ENCODE measurements around the gene CCNB3.

DNA sequence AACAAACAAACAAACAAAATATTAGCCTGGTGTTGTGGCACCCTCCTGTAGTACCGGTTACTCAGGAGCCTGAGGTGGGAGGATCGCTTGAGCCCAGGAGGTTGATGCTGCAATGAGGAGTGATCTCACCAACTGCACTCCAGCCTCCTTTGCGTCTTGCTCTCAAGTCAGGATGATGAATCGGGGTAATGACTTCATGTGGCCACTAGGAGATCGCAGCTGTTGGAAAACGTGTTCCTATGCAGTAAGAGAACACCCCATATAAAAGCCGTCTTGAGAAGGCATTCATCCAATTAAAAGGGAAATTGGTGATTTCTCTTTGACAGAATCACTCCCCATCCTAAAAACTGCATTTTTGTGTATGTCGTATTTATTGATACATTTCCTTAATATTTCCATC, 6.9 kb downstream of the CCNB3 start:
- TF ChIP-seq RARB (CRISPR knock-in tag; IDR thresholded peaks at IDR 0.05) = no peak
- TF ChIP-seq POLR2A (IDR thresholded peaks at IDR 0.05; ENCODE audit: low read length) = no peak
- no peak for TF ChIP-seq MYC (IDR thresholded peaks at IDR 0.05; ENCODE audit: borderline replicate concordance, low read length)
- TF ChIP-seq, protein P1, sequence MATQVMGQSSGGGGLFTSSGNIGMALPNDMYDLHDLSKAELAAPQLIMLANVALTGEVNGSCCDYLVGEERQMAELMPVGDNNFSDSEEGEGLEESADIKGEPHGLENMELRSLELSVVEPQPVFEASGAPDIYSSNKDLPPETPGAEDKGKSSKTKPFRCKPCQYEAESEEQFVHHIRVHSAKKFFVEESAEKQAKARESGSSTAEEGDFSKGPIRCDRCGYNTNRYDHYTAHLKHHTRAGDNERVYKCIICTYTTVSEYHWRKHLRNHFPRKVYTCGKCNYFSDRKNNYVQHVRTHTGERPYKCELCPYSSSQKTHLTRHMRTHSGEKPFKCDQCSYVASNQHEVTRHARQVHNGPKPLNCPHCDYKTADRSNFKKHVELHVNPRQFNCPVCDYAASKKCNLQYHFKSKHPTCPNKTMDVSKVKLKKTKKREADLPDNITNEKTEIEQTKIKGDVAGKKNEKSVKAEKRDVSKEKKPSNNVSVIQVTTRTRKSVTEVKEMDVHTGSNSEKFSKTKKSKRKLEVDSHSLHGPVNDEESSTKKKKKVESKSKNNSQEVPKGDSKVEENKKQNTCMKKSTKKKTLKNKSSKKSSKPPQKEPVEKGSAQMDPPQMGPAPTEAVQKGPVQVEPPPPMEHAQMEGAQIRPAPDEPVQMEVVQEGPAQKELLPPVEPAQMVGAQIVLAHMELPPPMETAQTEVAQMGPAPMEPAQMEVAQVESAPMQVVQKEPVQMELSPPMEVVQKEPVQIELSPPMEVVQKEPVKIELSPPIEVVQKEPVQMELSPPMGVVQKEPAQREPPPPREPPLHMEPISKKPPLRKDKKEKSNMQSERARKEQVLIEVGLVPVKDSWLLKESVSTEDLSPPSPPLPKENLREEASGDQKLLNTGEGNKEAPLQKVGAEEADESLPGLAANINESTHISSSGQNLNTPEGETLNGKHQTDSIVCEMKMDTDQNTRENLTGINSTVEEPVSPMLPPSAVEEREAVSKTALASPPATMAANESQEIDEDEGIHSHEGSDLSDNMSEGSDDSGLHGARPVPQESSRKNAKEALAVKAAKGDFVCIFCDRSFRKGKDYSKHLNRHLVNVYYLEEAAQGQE (IDR thresholded peaks at IDR 0.05) = no peak
- TF ChIP-seq RAD21 (conservative IDR thresholded peaks at IDR 0.05 in 1 of 2, IDR thresholded peaks at IDR 0.05 in 1 of 2) = no peak
- TF ChIP-seq CHD4 (IDR thresholded peaks at IDR 0.05; ENCODE audit: borderline replicate concordance) = no peak
- TF ChIP-seq, protein P2, sequence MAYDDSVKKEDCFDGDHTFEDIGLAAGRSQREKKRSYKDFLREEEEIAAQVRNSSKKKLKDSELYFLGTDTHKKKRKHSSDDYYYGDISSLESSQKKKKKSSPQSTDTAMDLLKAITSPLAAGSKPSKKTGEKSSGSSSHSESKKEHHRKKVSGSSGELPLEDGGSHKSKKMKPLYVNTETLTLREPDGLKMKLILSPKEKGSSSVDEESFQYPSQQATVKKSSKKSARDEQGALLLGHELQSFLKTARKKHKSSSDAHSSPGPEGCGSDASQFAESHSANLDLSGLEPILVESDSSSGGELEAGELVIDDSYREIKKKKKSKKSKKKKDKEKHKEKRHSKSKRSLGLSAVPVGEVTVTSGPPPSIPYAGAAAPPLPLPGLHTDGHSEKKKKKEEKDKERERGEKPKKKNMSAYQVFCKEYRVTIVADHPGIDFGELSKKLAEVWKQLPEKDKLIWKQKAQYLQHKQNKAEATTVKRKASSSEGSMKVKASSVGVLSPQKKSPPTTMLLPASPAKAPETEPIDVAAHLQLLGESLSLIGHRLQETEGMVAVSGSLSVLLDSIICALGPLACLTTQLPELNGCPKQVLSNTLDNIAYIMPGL (CRISPR knock-in tag; IDR thresholded peaks at IDR 0.05; ENCODE audit: borderline replicate concordance) = no peak
- TF ChIP-seq, protein P3, sequence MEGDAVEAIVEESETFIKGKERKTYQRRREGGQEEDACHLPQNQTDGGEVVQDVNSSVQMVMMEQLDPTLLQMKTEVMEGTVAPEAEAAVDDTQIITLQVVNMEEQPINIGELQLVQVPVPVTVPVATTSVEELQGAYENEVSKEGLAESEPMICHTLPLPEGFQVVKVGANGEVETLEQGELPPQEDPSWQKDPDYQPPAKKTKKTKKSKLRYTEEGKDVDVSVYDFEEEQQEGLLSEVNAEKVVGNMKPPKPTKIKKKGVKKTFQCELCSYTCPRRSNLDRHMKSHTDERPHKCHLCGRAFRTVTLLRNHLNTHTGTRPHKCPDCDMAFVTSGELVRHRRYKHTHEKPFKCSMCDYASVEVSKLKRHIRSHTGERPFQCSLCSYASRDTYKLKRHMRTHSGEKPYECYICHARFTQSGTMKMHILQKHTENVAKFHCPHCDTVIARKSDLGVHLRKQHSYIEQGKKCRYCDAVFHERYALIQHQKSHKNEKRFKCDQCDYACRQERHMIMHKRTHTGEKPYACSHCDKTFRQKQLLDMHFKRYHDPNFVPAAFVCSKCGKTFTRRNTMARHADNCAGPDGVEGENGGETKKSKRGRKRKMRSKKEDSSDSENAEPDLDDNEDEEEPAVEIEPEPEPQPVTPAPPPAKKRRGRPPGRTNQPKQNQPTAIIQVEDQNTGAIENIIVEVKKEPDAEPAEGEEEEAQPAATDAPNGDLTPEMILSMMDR (IDR thresholded peaks at IDR 0.05) = peak; percentile 6; the same call in 1 of the 3 replicates
- no peak for TF ChIP-seq KDM1A (IDR thresholded peaks at IDR 0.05; ENCODE audit: low read depth)

Data from A549 (cell line).